Measurements from ENCODE around the gene MTRF1L.
A peak's percentile ranks its signal among the peaks of the same experiment; 100 is the strongest.
"Not testable (repeated sequence)": the region's sequence is repeated elsewhere in the genome, so short reads cannot be mapped to it uniquely, and the experiment has no call there.

Gene MTRF1L

GRCh38 chr6:153001767-153002612 lies 519 bp downstream of the MTRF1L start:
- DNase-seq, result no peak

GRCh38 chr6:153000790-153001189 lies 1.7 kb downstream of the MTRF1L start:
- DNase-seq, result not testable (repeated sequence)

GRCh38 chr6:153000243-153000642 lies 2.3 kb downstream of the MTRF1L start:
- DNase-seq, result no peak

- not testable (repeated sequence) for DNase-seq
These were observed 3.0 kb downstream of the MTRF1L start for GRCh38 chr6:152999538-152999937.

- no peak for DNase-seq
These were observed 8.7 kb downstream of the MTRF1L start for GRCh38 chr6:152993847-152994246.

GRCh38 chr6:152993431-152993830 lies 9.1 kb downstream of the MTRF1L start:
- DNase-seq, result no peak

GRCh38 chr6:152986978-152987377 lies 15.5 kb downstream of the MTRF1L start:
- DNase-seq, result no peak

- not testable (repeated sequence) for DNase-seq
These were observed 17.2 kb downstream of the MTRF1L start for GRCh38 chr6:152985300-152985699.

GRCh38 chr6:152984513-152984872 lies 18.0 kb downstream of the MTRF1L start:
- no peak for DNase-seq

GRCh38 chr6:152983637-152984512 lies 18.6 kb downstream of the MTRF1L start:
- DNase-seq, result peak; percentile 89

GRCh38 chr6:152982904-152983636 lies 19.4 kb downstream of the MTRF1L start, which contains the start of gene FBXO5:
FBXO5 (minus strand) TSS chr6:152983041; CDS start chr6:152982959, 82 bp downstream.
- DNase-seq, result peak; percentile 95

GRCh38 chr6:152981989-152982903 lies 20.3 kb downstream of the MTRF1L start:
- DNase-seq, result no peak

GRCh38 chr6:152981219-152981618 lies 21.3 kb downstream of the MTRF1L start:
- DNase-seq, result no peak

GRCh38 chr6:152980656-152981055 lies 21.9 kb downstream of the MTRF1L start:
- DNase-seq, result no peak

GRCh38 chr6:152979116-152979515 lies 23.4 kb downstream of the MTRF1L start:
- DNase-seq, result no peak

- no peak for DNase-seq
These were observed 24.5 kb downstream of the MTRF1L start for GRCh38 chr6:152978058-152978457.

- DNase-seq, result no peak
These were observed 25.0 kb downstream of the MTRF1L start for GRCh38 chr6:152977556-152977955.

GRCh38 chr6:152976749-152977148 lies 25.8 kb downstream of the MTRF1L start:
- no peak for DNase-seq

GRCh38 chr6:152975204-152975915 lies 27.1 kb downstream of the MTRF1L start:
- no peak for DNase-seq

GRCh38 chr6:152973916-152974315 lies 28.6 kb downstream of the MTRF1L start:
- no peak for DNase-seq

All from activated CD4-positive, alpha-beta T cell treated with anti-CD3 and anti-CD28 coated beads, Interleukin-2, amount 50 U/mL, for 1 hour (primary cell).